HepG2 (cell line): ENCODE measurements around the gene NECAB2. TPM values are rescaled to one million over a fixed set of nuclear protein-coding genes. Genes with fewer than 3 reads are reported as not detected.

Source experiments
- BHLHE40 ChIP-seq: IDR thresholded peaks from 2 replicates; pipeline ENCODE4 v1.6.1; 2011; ENCODE audit warnings: low read length, improper control_type of control experiment
- FOSL1 ChIP-seq: sonication (generic); formaldehyde crosslinking; IDR thresholded peaks from 2 replicates; pipeline ENCODE4 v1.9.0; 2021; ENCODE audit warnings: missing genetic modification reagents, borderline replicate concordance
- PAF1 ChIP-seq: IDR thresholded peaks from 2 replicates; pipeline ENCODE4 v1.6.1; 2016; ENCODE audit warnings: missing genetic modification reagents, missing compliant biosample characterization
- SRSF1 ChIP-seq: fragments of 200-400 bp; formaldehyde crosslinking; optimal IDR thresholded peaks from 2 replicates; pipeline ENCODE3; 2017; ENCODE audit warnings: mild to moderate bottlenecking, low read depth, low read length, moderate library complexity
- ZBTB1 ChIP-seq: sonication (generic); formaldehyde crosslinking; IDR thresholded peaks from 2 replicates; pipeline ENCODE4 v1.4.0; 2020; ENCODE audit warnings: missing genetic modification reagents, borderline replicate concordance
- ZFAT ChIP-seq: sonication (generic); formaldehyde crosslinking; conservative IDR thresholded peaks from 2 replicates; pipeline ENCODE4 v1.8.1; 2023; ENCODE audit warnings: missing genetic modification reagents, inconsistent platforms
- ZMYM4 ChIP-seq: sonication (generic); formaldehyde crosslinking; IDR thresholded peaks from 2 replicates; pipeline ENCODE4 v1.8.1; 2023; ENCODE audit warnings: mild to moderate bottlenecking, missing genetic modification reagents
- ZNF143 ChIP-seq: sonication (generic); formaldehyde crosslinking; IDR thresholded peaks from 2 replicates; pipeline ENCODE4 v1.4.0; 2020; ENCODE audit warnings: missing genetic modification reagents
- ZNF562 ChIP-seq: sonication (generic); formaldehyde crosslinking; IDR thresholded peaks from 2 replicates; pipeline ENCODE4 v1.8.0; 2022; ENCODE audit warnings: missing genetic modification reagents, borderline replicate concordance
- ZNF615 ChIP-seq: sonication (generic); formaldehyde crosslinking; IDR thresholded peaks from 2 replicates; pipeline ENCODE4 v1.5.0; 2020; ENCODE audit warnings: mild to moderate bottlenecking, missing genetic modification reagents, borderline replicate concordance
- ZNF644 ChIP-seq: IDR thresholded peaks from 2 replicates; pipeline ENCODE4 v1.6.1; 2016; ENCODE audit warnings: low read depth
- ZNF766 ChIP-seq: sonication (generic); formaldehyde crosslinking; IDR thresholded peaks from 2 replicates; pipeline ENCODE4 v1.5.0; 2020; ENCODE audit warnings: missing genetic modification reagents, borderline replicate concordance
- ZSCAN31 ChIP-seq: sonication (generic); formaldehyde crosslinking; IDR thresholded peaks from 2 replicates; pipeline ENCODE4 v1.5.0; 2020; ENCODE audit warnings: low read depth, mild to moderate bottlenecking, missing genetic modification reagents
- polyA plus RNA-seq, 8 experiments: library from polyadenylated mRNA; depleted of rRNA in 3 of 8; stranded (reverse) in 7 of 8; unstranded in 1 of 8; fragments of >200 nt; fragmentation: Illumina TruSeq in 4 of 8; extraction: Trizol in 4 of 8; gene quantifications; 2 replicates each; pipeline versions ENCODE4 v1.2.1 to v1.2.3, GENCODE V29; 2011 to 2016; ENCODE audit warnings: low read depth in 4 of 8, missing spikeins in 1 of 8, mixed read lengths in 1 of 8; ENCODE audit not compliant: insufficient read depth in 1 of 8
- total RNA-seq, 5 experiments: library from RNA; depleted of rRNA; stranded (reverse); fragments of >200 nt; fragmentation: Illumina TruSeq; extraction: Trizol; gene quantifications; 2 replicates each; pipeline ENCODE4 v1.2.3, GENCODE V29; 2016; ENCODE audit warnings: low read depth in 1 of 5
- TF ChIP-seq, protein P1 (sequence below): sonication (generic); formaldehyde crosslinking; IDR thresholded peaks from 2 replicates; pipeline ENCODE4 v1.4.0; 2020; ENCODE audit warnings: missing genetic modification reagents
- TF ChIP-seq, protein P2 (sequence below): IDR thresholded peaks from 2 replicates; pipeline ENCODE4 v1.6.1; 2016
- TF ChIP-seq, protein P3 (sequence below): sonication (generic); formaldehyde crosslinking; IDR thresholded peaks from 2 replicates; pipeline ENCODE4 v1.8.1; 2023; ENCODE audit warnings: mild to moderate bottlenecking, missing genetic modification reagents
- TF ChIP-seq, protein P4 (sequence below): sonication (generic); formaldehyde crosslinking; IDR thresholded peaks from 2 replicates; pipeline ENCODE4 v1.8.1; 2023; ENCODE audit warnings: mild to moderate bottlenecking, missing genetic modification reagents, borderline replicate concordance
- TF ChIP-seq, protein P5 (sequence below): sonication (generic); formaldehyde crosslinking; IDR thresholded peaks from 2 replicates; pipeline ENCODE4 v1.4.0; 2020; ENCODE audit warnings: missing genetic modification reagents

NECAB2 gene
- total and polyA plus RNA-seq, 2 of the 13 experiments (the other 11 are each of a cell fraction or from before 2014, with no cell fraction given), result 0.21 to 0.49 TPM

DNA sequence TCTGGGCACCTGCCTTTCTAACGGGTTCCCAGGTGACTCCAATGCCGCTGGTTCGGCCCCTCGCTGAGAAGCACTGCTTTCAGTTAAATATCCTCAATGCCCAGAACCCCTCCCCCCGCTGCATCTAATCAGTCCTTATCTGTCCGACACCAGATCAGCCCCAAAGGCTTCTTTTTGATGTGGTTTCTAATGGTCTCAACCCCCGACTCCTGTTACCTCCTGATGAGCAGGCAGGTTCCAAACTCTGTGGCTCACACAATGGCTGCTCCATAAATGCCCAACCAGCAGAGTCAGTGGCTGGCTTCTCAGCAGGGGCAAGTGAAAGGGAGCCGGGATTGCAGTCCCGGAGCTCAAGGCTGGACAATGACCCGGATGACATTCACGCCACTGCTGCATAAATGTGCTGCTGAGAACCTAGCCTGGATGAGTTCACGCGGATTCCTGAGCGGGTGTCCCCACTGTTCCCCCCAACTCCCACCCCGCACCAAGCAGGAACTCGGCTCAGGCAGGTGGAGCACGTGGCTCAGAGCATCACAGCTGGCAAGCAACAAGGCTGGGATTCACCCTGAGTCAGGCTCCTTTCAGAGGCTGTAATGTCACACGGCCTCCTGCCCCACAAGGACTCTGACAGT lies 75.6 kb downstream of the NECAB2 start (continued):
- TF ChIP-seq FOSL1 (CRISPR knock-in tag) (no peak), ZFAT (CRISPR knock-in tag) (no peak), SRSF1 (no peak), ZBTB1 (no peak), ZNF562 (CRISPR knock-in tag) (no peak), ZNF644 (CRISPR knock-in tag) (no peak), ZSCAN31 (CRISPR knock-in tag) (no peak), BHLHE40 (no peak), ZNF143 (no peak), ZNF766 (no peak), PAF1 (CRISPR knock-in tag) (no peak), ZMYM4 (CRISPR knock-in tag) (no peak), ZNF615 (CRISPR knock-in tag) (0 out of 2 replicates have a peak, but pooled peaks have one; percentile 38)
- TF ChIP-seq, protein P1, sequence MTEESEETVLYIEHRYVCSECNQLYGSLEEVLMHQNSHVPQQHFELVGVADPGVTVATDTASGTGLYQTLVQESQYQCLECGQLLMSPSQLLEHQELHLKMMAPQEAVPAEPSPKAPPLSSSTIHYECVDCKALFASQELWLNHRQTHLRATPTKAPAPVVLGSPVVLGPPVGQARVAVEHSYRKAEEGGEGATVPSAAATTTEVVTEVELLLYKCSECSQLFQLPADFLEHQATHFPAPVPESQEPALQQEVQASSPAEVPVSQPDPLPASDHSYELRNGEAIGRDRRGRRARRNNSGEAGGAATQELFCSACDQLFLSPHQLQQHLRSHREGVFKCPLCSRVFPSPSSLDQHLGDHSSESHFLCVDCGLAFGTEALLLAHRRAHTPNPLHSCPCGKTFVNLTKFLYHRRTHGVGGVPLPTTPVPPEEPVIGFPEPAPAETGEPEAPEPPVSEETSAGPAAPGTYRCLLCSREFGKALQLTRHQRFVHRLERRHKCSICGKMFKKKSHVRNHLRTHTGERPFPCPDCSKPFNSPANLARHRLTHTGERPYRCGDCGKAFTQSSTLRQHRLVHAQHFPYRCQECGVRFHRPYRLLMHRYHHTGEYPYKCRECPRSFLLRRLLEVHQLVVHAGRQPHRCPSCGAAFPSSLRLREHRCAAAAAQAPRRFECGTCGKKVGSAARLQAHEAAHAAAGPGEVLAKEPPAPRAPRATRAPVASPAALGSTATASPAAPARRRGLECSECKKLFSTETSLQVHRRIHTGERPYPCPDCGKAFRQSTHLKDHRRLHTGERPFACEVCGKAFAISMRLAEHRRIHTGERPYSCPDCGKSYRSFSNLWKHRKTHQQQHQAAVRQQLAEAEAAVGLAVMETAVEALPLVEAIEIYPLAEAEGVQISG (CRISPR knock-in tag), result no peak
- TF ChIP-seq, protein P2, sequence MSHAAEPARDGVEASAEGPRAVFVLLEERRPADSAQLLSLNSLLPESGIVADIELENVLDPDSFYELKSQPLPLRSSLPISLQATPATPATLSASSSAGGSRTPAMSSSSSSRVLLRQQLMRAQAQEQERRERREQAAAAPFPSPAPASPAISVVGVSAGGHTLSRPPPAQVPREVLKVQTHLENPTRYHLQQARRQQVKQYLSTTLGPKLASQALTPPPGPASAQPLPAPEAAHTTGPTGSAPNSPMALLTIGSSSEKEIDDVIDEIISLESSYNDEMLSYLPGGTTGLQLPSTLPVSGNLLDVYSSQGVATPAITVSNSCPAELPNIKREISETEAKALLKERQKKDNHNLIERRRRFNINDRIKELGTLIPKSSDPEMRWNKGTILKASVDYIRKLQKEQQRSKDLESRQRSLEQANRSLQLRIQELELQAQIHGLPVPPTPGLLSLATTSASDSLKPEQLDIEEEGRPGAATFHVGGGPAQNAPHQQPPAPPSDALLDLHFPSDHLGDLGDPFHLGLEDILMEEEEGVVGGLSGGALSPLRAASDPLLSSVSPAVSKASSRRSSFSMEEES (CRISPR knock-in tag), result no peak
- TF ChIP-seq, protein P3, sequence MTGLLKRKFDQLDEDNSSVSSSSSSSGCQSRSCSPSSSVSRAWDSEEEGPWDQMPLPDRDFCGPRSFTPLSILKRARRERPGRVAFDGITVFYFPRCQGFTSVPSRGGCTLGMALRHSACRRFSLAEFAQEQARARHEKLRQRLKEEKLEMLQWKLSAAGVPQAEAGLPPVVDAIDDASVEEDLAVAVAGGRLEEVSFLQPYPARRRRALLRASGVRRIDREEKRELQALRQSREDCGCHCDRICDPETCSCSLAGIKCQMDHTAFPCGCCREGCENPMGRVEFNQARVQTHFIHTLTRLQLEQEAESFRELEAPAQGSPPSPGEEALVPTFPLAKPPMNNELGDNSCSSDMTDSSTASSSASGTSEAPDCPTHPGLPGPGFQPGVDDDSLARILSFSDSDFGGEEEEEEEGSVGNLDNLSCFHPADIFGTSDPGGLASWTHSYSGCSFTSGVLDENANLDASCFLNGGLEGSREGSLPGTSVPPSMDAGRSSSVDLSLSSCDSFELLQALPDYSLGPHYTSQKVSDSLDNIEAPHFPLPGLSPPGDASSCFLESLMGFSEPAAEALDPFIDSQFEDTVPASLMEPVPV, result no peak
- TF ChIP-seq, protein P4, sequence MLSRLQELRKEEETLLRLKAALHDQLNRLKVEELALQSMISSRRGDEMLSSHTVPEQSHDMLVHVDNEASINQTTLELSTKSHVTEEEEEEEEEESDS, result 0 out of 2 replicates have a peak, but pooled peaks have one; percentile 48
- TF ChIP-seq, protein P5, sequence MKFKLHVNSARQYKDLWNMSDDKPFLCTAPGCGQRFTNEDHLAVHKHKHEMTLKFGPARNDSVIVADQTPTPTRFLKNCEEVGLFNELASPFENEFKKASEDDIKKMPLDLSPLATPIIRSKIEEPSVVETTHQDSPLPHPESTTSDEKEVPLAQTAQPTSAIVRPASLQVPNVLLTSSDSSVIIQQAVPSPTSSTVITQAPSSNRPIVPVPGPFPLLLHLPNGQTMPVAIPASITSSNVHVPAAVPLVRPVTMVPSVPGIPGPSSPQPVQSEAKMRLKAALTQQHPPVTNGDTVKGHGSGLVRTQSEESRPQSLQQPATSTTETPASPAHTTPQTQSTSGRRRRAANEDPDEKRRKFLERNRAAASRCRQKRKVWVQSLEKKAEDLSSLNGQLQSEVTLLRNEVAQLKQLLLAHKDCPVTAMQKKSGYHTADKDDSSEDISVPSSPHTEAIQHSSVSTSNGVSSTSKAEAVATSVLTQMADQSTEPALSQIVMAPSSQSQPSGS (CRISPR knock-in tag), result no peak
